Natural killer cell (primary cell): ENCODE measurements around the gene SPATA31D1. TPM values are rescaled to one million over a fixed set of nuclear protein-coding genes. Genes with fewer than 3 reads are reported as not detected.

Experiments used
- ATAC-seq, 3 donors: fragments of 150-1000 bp in 2 of 3; fragments of 200-7000 bp in 1 of 3; cut with Tn5 transposase; 1 replicate in 1 of 3; 2 replicates in 2 of 3; pipeline ENCODE4 v1.10.0; 2021; ENCODE audit warnings: mild to moderate bottlenecking in 2 of 3, moderate library complexity in 2 of 3
- DNase-seq, 2 donors: peaks; one replicate each; pipeline versions ENCODE4 v3.0.0 to v3.0.0-alpha.2; 2013 to 2021; ENCODE audit warnings: mixed read lengths in 1 of 2
- H3K27ac ChIP-seq: one replicate; pipeline ENCODE4 v1.5.1; 2013; ENCODE audit warnings: mild to moderate bottlenecking, low read length
- H3K27me3 ChIP-seq: one replicate; pipeline ENCODE4 v1.6.1; 2013; ENCODE audit warnings: low read length; ENCODE audit not compliant: control insufficient read depth, insufficient read depth
- H3K36me3 ChIP-seq: one replicate; pipeline ENCODE4 v1.6.1; 2013; ENCODE audit warnings: low read length; ENCODE audit not compliant: control insufficient read depth, insufficient read depth
- H3K4me1 ChIP-seq: one replicate; pipeline ENCODE4 v1.6.1; 2013; ENCODE audit warnings: low read length; ENCODE audit not compliant: control insufficient read depth, insufficient read depth
- H3K4me3 ChIP-seq: one replicate; pipeline ENCODE4 v1.5.1; 2013; ENCODE audit warnings: low read length
- H3K9me3 ChIP-seq: one replicate; pipeline ENCODE4 v1.6.1; 2013; ENCODE audit warnings: low read length; ENCODE audit not compliant: control insufficient read depth, insufficient read depth
- H3K27ac Mint-ChIP-seq, 2 donors: one replicate each; pipeline ENCODE4 v1.8.0; 2022; ENCODE audit warnings: mild to moderate bottlenecking in 2 of 2, mixed read lengths in 2 of 2, moderate library complexity in 1 of 2
- H3K27me3 Mint-ChIP-seq, 2 donors: one replicate each; pipeline ENCODE4 v1.8.0; 2022; ENCODE audit warnings: low read depth in 2 of 2, mixed read lengths in 2 of 2
- H3K36me3 Mint-ChIP-seq: one replicate; pipeline ENCODE4 v1.8.0; 2022; ENCODE audit warnings: mixed read lengths
- H3K4me1 Mint-ChIP-seq, 2 donors: one replicate each; pipeline ENCODE4 v1.8.0; 2022; ENCODE audit warnings: mixed read lengths in 2 of 2
- H3K4me3 Mint-ChIP-seq: one replicate; pipeline ENCODE4 v1.8.0; 2022; ENCODE audit warnings: mild to moderate bottlenecking, moderate library complexity, mixed read lengths
- H3K9me3 Mint-ChIP-seq, 2 donors: one replicate each; pipeline ENCODE4 v1.8.0; 2022; ENCODE audit warnings: mixed read lengths in 2 of 2
- CTCF ChIP-seq: fragments of 200-600 bp; IDR thresholded peaks from one replicate; pipeline ENCODE4 v1.8.0; 2022; ENCODE audit warnings: antibody characterized with exemption
- WGBS: methylation state at CpG from one replicate; pipeline ENCODE4 v1.1.7; 2013; ENCODE audit warnings: missing lambda C conversion rate; ENCODE audit not compliant: insufficient coverage; 5-methylcytosine and 5-hydroxymethylcytosine counted together
- intact Hi-C: fragments of 100-400 bp; cut with micrococcal nuclease; formaldehyde crosslinking; loops from one replicate; pipeline ENCODE4 v1.14.2; 2022
- total RNA-seq, 4 donors: library from RNA; stranded (reverse); fragments of 120-200 nt in 1 of 4; gene quantifications; one replicate each; pipeline versions ENCODE4 v1.2.3 to v1.2.4, GENCODE V29; 2013 to 2022

SPATA31D1 gene
- total RNA-seq, 3 donors from 2014 or later (not counting 1 experiment from before 2014, with no cell fraction given) = not detected

- no peak overlapping the region for H3K4me3 Mint-ChIP-seq
- H3K4me1 ChIP-seq = no peaks in the 10 kb centered on the region
- peaks cover 2 to 6% of the 10 kb centered on the region in 2 donors for H3K9me3 Mint-ChIP-seq
- WGBS = no CpG with 5 or more reads among the region's 1 CpG
- ATAC-seq (no peak), DNase-seq (no peak)
- H3K27ac ChIP-seq = no peak overlapping the region
- intact Hi-C loops = no loop called here
- no peak overlapping the region for H3K4me3 ChIP-seq
- H3K9me3 ChIP-seq = peaks cover 2% of the 10 kb centered on the region
- H3K27me3 ChIP-seq = no peaks in the 10 kb centered on the region
- H3K4me1 Mint-ChIP-seq = no peaks in the 10 kb centered on the region
- no peaks in the 10 kb centered on the region for H3K36me3 Mint-ChIP-seq
- no peak for TF ChIP-seq CTCF
- H3K27ac Mint-ChIP-seq = no peak overlapping the region
- no peaks in the 10 kb centered on the region for H3K36me3 ChIP-seq
- H3K27me3 Mint-ChIP-seq = peaks cover 0 to 3% of the 10 kb centered on the region in 2 donors
These were observed 23.7 kb downstream of the SPATA31D1 start for GRCh38 chr9:82012276-82012675.

GRCh38 chr9:82020331-82020730 is 31.8 kb downstream of the SPATA31D1 start:
- TF ChIP-seq CTCF = no peak
- no peak for ATAC-seq
- Histone ChIP-seq H3K36me3 (no peaks in the 10 kb centered on the region), H3K27ac (no peak overlapping the region), H3K27me3 (no peaks in the 10 kb centered on the region), H3K4me1 (no peaks in the 10 kb centered on the region), H3K4me3 (no peak overlapping the region), H3K9me3 (peaks cover 3% of the 10 kb centered on the region)
- H3K4me3 Mint-ChIP-seq = no peak overlapping the region
- no peak overlapping the region for H3K27ac Mint-ChIP-seq
- intact Hi-C loops = no loop called here
- peaks cover 3 to 5% of the 10 kb centered on the region in 2 donors for H3K9me3 Mint-ChIP-seq
- DNase-seq = no peak
- H3K4me1 Mint-ChIP-seq = no peaks in the 10 kb centered on the region
- H3K27me3 Mint-ChIP-seq = no peaks in the 10 kb centered on the region
- no peaks in the 10 kb centered on the region for H3K36me3 Mint-ChIP-seq

GRCh38 chr9:82021198-82021597 is 32.6 kb downstream of the SPATA31D1 start:
- Histone ChIP-seq H3K27me3 (no peaks in the 10 kb centered on the region), H3K9me3 (peaks cover 3% of the 10 kb centered on the region), H3K4me1 (no peaks in the 10 kb centered on the region), H3K4me3 (no peak overlapping the region), H3K27ac (no peak overlapping the region), H3K36me3 (no peaks in the 10 kb centered on the region)
- TF ChIP-seq CTCF = no peak
- DNase-seq (no peak), ATAC-seq (no peak)
- intact Hi-C loops = no loop called here
- Mint-ChIP-seq H3K27ac (no peak overlapping the region), H3K4me3 (no peak overlapping the region), H3K9me3 (peaks cover 3 to 5% of the 10 kb centered on the region in 2 donors), H3K36me3 (no peaks in the 10 kb centered on the region), H3K27me3 (no peaks in the 10 kb centered on the region), H3K4me1 (no peaks in the 10 kb centered on the region)

DNA sequence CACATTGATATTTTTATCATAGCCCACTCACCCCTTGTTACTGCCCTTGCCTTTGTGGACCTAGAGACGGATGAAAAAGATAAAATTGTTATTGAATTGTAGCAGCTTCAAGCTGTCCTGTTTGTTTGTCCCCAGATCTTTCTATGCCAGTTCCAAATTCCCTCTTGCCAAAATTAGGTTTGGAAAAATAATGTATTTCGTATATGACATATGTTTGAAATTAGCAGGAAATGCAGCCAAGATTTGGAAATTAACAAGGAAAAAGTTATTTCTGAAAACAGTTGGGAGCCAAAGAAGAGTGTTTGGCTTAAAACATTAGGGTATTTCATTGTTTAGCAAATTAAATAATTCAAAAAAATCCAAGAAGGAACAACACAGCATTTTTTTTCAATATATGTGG is 33.5 kb downstream of the SPATA31D1 start:
- DNase-seq (no peak), ATAC-seq (no peak)
- H3K4me1 Mint-ChIP-seq = no peaks in the 10 kb centered on the region
- no peaks in the 10 kb centered on the region for H3K36me3 Mint-ChIP-seq
- H3K4me3 Mint-ChIP-seq = no peak overlapping the region
- H3K9me3 ChIP-seq = peaks cover 3% of the 10 kb centered on the region
- no peaks in the 10 kb centered on the region for H3K4me1 ChIP-seq
- H3K27ac ChIP-seq = no peak overlapping the region
- no peaks in the 10 kb centered on the region for H3K36me3 ChIP-seq
- H3K9me3 Mint-ChIP-seq = peaks cover 3 to 5% of the 10 kb centered on the region in 2 donors
- H3K27me3 Mint-ChIP-seq = no peaks in the 10 kb centered on the region
- no peak overlapping the region for H3K4me3 ChIP-seq
- 92% methylated on average over 2 of the region's 2 CpGs for WGBS
- intact Hi-C loops = no loop called here
- no peaks in the 10 kb centered on the region for H3K27me3 ChIP-seq
- no peak for TF ChIP-seq CTCF
- H3K27ac Mint-ChIP-seq = no peak overlapping the region
